Measurements from ENCODE around the gene TNS1. TPM values are rescaled to one million over a fixed set of nuclear protein-coding genes. Genes with fewer than 3 reads are reported as not detected.

TNS1 gene
- 90.3 and 273 TPM in 2 replicates for total RNA-seq

DNA sequence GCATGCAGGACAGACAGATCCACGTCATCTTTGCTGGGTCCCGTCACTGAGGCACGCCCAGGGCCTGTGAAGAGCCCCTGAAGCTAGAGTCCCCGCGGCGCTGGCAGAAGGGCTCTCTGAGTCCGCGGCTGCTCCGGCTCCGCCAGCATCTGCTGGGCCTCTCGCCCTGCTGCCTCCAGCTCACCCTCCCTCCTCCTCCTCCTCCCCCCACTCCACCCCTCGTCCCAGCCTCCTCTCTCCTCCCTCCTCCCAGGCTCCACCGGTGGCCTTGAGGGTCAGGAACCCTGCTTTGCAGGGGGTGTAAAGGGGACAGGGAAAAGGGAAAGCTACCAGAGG is at the start of gene TNS1:
Gene TNS1, minus strand, starts transcription at position 151 of the 336 bp plus-strand sequence. Its CDS starts 123 bp downstream, at position 28.

Other genes with a start within 250 kb of the TNS1 start
- not detected in 2 replicates for gene RUFY4, start 66.3 kb upstream of the TNS1 start, total RNA-seq
- gene CXCR2, start 123.0 kb upstream of the TNS1 start, total RNA-seq = not detected in 2 replicates
- not detected in 2 replicates for gene CXCR1, start 164.0 kb upstream of the TNS1 start, total RNA-seq
- 299 and 544 TPM in 2 replicates for gene ARPC2, start 214.2 kb upstream of the TNS1 start, total RNA-seq

All from regular cardiac myocyte (primary cell).